K562 (cell line): ENCODE data around the gene LLCFC1.

ENCODE experiments used
- E2F6 ChIP-seq, 2 experiments: IDR thresholded peaks; 2 replicates each; pipeline ENCODE4 v1.6.1; 2011; ENCODE audit warnings: borderline replicate concordance in 1 of 2, control low read depth in 1 of 2, low read depth in 1 of 2, low read length in 1 of 2, mild to moderate bottlenecking in 1 of 2, mixed read lengths in 1 of 2, moderate library complexity in 1 of 2; ENCODE audit not compliant: insufficient read depth in 1 of 2, insufficient read length in 1 of 2, poor library complexity in 1 of 2, severe bottlenecking in 1 of 2; ENCODE audit errors: extremely low read depth in 1 of 2
- ELF4 ChIP-seq: fragments of 450-650 bp; formaldehyde crosslinking; IDR thresholded peaks from 2 replicates; pipeline ENCODE4 v1.4.0; 2022; ENCODE audit warnings: missing genetic modification characterization
- ELK1 ChIP-seq: sonication (generic); formaldehyde crosslinking; IDR thresholded peaks from 2 replicates; pipeline ENCODE4 v1.8.1; 2022; ENCODE audit warnings: missing genetic modification reagents
- NRF1 ChIP-seq, 2 experiments: fragments of 450-650 bp; IDR thresholded peaks in 1 of 2; conservative IDR thresholded peaks in 1 of 2; 2 replicates each; pipeline ENCODE4 v1.6.1; 2014; ENCODE audit warnings: mild to moderate bottlenecking in 2 of 2
- ZNF175 ChIP-seq: fragments of 200-800 bp; sonication (Bioruptor generic); IDR thresholded peaks from 2 replicates; pipeline ENCODE4 v1.6.1; 2016; ENCODE audit warnings: low read depth, mild to moderate bottlenecking, missing genetic modification characterization, missing compliant biosample characterization

GRCh38 chr7:142939226-142939910 lies at the start of gene LLCFC1:
- no peak for TF ChIP-seq ELK1 (CRISPR knock-in tag)
- TF ChIP-seq ELF4 (CRISPR knock-in tag), result no peak
- no peak for TF ChIP-seq NRF1 (conservative IDR thresholded peaks at IDR 0.05 in 1 of 2, IDR thresholded peaks at IDR 0.05 in 1 of 2)
- TF ChIP-seq ZNF175 (CRISPR knock-in tag), result no peak
- no peak for TF ChIP-seq E2F6 (IDR thresholded peaks at IDR 0.05; ENCODE audit: borderline replicate concordance in 1 of 2, extremely low read depth in 1 of 2, insufficient read depth in 1 of 2, insufficient read length in 1 of 2, low read depth in 1 of 2, low read length in 1 of 2, poor library complexity in 1 of 2, severe bottlenecking in 1 of 2)
